Heart right ventricle (tissue), 16 donors: Measurements from ENCODE around the gene PSAT1. TPM values are rescaled to one million over a fixed set of nuclear protein-coding genes. Genes with fewer than 3 reads are reported as not detected.

Experiments used
- ATAC-seq, 8 donors: fragments of 200-7000 bp; cut with Tn5 transposase; one replicate each; pipeline ENCODE4 v1.9.1; 2020; ENCODE audit warnings: mild to moderate bottlenecking in 8 of 8, moderate library complexity in 8 of 8, moderate number of reproducible peaks in 1 of 8
- DNase-seq, 2 donors: peaks; one replicate each; pipeline ENCODE4 v3.0.0-alpha.2; 2020
- H3K27ac ChIP-seq, 10 donors: fragments of 200-600 bp; sonication (generic) in 2 of 10; one replicate each; pipeline versions ENCODE4 v1.5.0 to v1.8.0; 2020 to 2022; ENCODE audit warnings: mild to moderate bottlenecking in 3 of 10
- H3K27me3 ChIP-seq, 7 donors: fragments of 200-600 bp; one replicate each; pipeline ENCODE4 v1.8.0; 2021 to 2022; ENCODE audit warnings: mild to moderate bottlenecking in 2 of 7
- H3K36me3 ChIP-seq, 9 donors: fragments of 200-600 bp; sonication (generic) in 1 of 9; one replicate each; pipeline versions ENCODE4 v1.5.0 to v1.8.0; 2020 to 2022; ENCODE audit warnings: mild to moderate bottlenecking in 2 of 9
- H3K4me1 ChIP-seq, 9 donors: fragments of 200-600 bp; sonication (generic) in 1 of 9; one replicate each; pipeline versions ENCODE4 v1.5.0 to v1.8.0; 2020 to 2022; ENCODE audit warnings: mild to moderate bottlenecking in 4 of 9
- H3K4me3 ChIP-seq, 10 donors: fragments of 200-600 bp; sonication (generic) in 2 of 10; one replicate each; pipeline versions ENCODE4 v1.5.0 to v1.8.0; 2020 to 2022; ENCODE audit warnings: mild to moderate bottlenecking in 7 of 10, moderate library complexity in 2 of 10
- H3K9me3 ChIP-seq, 11 donors: fragments of 200-600 bp in 10 of 11; sonication (generic) in 2 of 11; one replicate each; pipeline versions ENCODE4 v1.5.0 to v1.8.0; 2013 to 2022; ENCODE audit warnings: mild to moderate bottlenecking in 2 of 11, control low read depth in 1 of 11, moderate library complexity in 1 of 11
- WGBS, 2 donors: extraction: QIAGEN DNeasy Blood & Tissue Kit; methylation state at CpG; one replicate each; pipeline ENCODE4 v1.1.7; 2013; ENCODE audit warnings: inconsistent platforms in 1 of 2; 5-methylcytosine and 5-hydroxymethylcytosine counted together
- intact Hi-C, 10 donors: fragments of 100-400 bp; cut with DNase I; formaldehyde crosslinking; loops; one replicate each; pipeline versions ENCODE4 v1.11.1 to v1.14.2; 2022
- polyA plus RNA-seq, 2 donors: library from polyadenylated mRNA; stranded (reverse); fragments of 200-250 nt; gene quantifications; one replicate each; pipeline ENCODE4 v1.2.3, GENCODE V29; 2013
- total RNA-seq, 10 donors: library from RNA; stranded (reverse); fragmentation: NEBNext Ultra II Directional in 3 of 10; extraction: Animal tissue kit (Norgen Biotek cat#: 25700) in 3 of 10; gene quantifications; one replicate each; pipeline versions ENCODE4 v1.2.1 to v1.2.4, GENCODE V29; 2021 to 2023
- TF ChIP-seq, protein P1 (sequence below), 9 donors: fragments of 200-600 bp; sonication (generic) in 2 of 9; IDR thresholded peaks; one replicate each; pipeline versions ENCODE4 v1.5.0 to v1.8.0; 2021 to 2022; ENCODE audit warnings: antibody characterized with exemption in 9 of 9, mild to moderate bottlenecking in 5 of 9, moderate library complexity in 1 of 9
- donor health status: Arrhythmogenic right ventricular cardiomyopathy.
- donor health status: ischemic (EF 13 %, LVEDD 7.1; RV severe dilation, severe dysfunction).
- donor health status: healthy with polysubstance abuse.
- donor health status: DM: no; HTN: yes; CAD: no.
- donor health status: DM: no; HTN: no; CAD: no.
- donor health status: ischemic (EF 25% LVEDD 6.9; RV normal size, moderate dysfunction).
- donor health status: ischemic (EF 25% LVEDD 5.7; RV mildly dilated, moderate dysfunction).
- donor health status: healthy.
- donor health status: DM: yes; HTN: yes; CAD: no.
- donor health status: Ischemic cardiomyopathy.
- donor health status: ischemic (EF 35%, LVEDD 5.7; RV mildly dilated, moderate dysfunction).
- donor health status: nonischemic (EF 11% LVEDD 7.7; RV severe dilation, severe dysfunction).
- donor health status: DM: yes; HTN: yes; CAD: no.
- donor health status: PGD.
- donor health status: ischemic (EF 29% LVEDD 5.4; RV normal size, mild dysfunction).
- donor health status: nonischemic (EF 23%, LVEDD 6.1; RV moderate dilation, normal function).

The PSAT1 gene
- total and polyA plus RNA-seq, 12 donors = 0.28 to 4.0 (median 0.56) TPM; not detected in 1

DNA sequence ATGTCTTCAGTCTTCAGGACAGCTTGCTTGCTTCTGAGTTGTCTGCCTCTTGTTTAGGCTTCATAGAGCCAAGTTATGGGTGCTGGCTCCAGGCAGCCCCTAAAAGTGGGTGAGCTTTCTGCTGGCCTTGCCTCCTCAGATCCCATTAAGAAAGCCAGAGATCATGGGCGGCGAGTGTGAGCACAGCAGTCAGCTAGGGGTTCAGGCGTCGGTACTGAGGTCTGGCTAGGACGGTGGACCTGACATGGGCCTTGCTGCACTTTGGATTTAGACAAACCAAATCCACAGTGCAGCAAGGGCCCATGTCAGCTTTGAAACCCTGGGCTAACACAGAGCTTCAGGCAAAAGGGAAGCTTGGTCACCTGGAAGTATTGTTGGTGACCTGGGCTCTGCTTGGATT, 17.6 kb downstream of the PSAT1 start:
- 89 to 91% methylated on average over 5 of the region's 5 CpGs for WGBS, 2 donors
- intact Hi-C loops = no loop called here
- Histone ChIP-seq H3K36me3 (peaks cover 0 to 3% (median 0%) of the 10 kb centered on the region in 9 donors), H3K27ac (no peak overlapping the region), H3K4me1 (peaks cover 0 to 6% (median 0%) of the 10 kb centered on the region in 9 donors), H3K9me3 (no peaks in the 10 kb centered on the region), H3K4me3 (no peak overlapping the region), H3K27me3 (no peaks in the 10 kb centered on the region)
- TF ChIP-seq, protein P1, sequence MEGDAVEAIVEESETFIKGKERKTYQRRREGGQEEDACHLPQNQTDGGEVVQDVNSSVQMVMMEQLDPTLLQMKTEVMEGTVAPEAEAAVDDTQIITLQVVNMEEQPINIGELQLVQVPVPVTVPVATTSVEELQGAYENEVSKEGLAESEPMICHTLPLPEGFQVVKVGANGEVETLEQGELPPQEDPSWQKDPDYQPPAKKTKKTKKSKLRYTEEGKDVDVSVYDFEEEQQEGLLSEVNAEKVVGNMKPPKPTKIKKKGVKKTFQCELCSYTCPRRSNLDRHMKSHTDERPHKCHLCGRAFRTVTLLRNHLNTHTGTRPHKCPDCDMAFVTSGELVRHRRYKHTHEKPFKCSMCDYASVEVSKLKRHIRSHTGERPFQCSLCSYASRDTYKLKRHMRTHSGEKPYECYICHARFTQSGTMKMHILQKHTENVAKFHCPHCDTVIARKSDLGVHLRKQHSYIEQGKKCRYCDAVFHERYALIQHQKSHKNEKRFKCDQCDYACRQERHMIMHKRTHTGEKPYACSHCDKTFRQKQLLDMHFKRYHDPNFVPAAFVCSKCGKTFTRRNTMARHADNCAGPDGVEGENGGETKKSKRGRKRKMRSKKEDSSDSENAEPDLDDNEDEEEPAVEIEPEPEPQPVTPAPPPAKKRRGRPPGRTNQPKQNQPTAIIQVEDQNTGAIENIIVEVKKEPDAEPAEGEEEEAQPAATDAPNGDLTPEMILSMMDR (IDR thresholded peaks at IDR 0.05) = no peak
- no peak for ATAC-seq
- no peak for DNase-seq

DNA sequence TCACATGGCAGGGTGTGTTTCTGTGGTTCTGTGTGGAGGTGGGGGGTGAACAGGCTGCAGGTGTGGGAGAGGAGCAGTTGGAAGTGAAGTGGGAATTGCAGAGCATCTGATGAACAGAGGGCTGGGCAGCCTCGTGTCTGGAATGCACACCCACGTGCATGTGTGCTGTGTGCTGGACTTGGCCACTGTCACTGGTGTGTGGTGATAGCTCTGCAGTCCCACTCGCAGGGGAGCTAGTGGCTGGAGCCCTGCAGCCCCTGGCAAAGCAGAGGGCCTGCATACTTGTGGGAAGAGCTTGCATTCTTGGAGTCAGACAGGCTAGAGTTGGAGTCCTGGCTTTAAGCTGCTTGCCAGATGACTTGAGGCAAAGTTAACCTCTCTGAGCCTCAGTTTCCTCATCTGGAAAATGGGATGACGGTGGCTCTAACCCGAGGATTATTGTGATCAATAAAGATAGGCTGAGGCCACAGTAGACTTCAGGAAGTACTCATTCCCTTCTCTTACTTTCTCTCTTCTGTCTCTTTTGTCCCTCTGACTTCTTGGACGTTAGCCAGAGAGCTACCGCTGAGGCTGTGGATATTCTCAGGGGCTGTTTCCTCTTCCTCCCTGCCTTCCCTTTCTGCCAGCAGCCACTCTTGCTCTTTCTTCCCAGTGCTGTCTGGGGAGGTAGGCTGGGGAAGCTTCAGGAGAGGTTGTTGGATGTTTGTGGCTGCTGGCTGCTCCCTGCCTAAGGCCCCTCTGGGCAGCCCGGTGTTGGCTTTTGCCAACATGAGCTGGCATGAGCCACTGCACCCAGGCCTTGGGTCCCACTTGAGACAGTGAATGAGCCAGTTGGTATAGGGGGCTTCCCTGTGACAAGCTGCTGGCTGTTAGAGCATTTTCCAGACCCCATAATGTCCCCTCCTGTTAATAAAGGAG, 18.3 kb downstream of the PSAT1 start:
- Histone ChIP-seq H3K36me3 (no peaks in the 10 kb centered on the region), H3K27ac (no peak overlapping the region), H3K27me3 (no peaks in the 10 kb centered on the region), H3K4me1 (peaks cover 0 to 6% (median 0%) of the 10 kb centered on the region in 9 donors), H3K9me3 (no peaks in the 10 kb centered on the region), H3K4me3 (no peak overlapping the region)
- intact Hi-C loops = no loop called here
- no peak for DNase-seq
- TF ChIP-seq, protein P1 (IDR thresholded peaks at IDR 0.05) = no peak
- 37 to 40% methylated on average over 8 of the region's 8 CpGs for WGBS, 2 donors
- ATAC-seq = no peak

DNA sequence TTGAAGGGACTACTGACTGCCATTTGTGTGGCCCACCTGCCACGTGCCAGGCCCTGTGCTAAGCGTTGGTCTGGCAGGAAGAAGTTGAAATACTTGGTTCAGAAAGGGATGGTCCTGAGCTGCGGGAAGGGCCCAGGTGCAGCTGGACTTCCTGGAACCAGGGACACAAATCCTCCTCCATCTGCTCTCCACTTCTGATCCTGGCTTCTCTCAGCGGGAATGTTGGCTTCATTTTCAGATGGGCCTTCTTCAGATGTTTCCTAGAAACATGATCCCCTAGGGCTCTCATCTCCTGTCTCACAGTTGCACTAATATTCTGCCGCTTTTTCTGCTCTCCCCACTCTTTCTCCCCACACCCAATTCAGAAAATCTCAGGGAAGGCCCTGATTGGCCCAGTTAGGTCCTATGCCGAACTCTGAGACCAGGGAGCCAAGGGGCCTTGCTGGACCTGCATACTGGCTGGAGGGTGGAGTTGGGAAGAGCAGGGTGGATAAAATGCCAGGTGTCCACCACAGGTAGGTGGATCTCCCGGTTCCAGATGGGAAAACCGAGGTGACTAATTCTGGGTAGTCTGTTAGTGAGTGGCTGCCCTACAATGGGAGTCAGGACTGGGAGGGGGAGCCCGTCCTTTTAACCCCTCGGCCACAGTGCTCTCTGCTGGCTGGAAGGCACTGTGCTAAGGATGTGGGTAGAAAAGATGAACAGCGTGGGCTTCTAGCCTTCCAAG, 19.4 kb downstream of the PSAT1 start:
- H3K4me1 ChIP-seq = peaks cover 0 to 6% (median 0%) of the 10 kb centered on the region in 9 donors
- intact Hi-C loops = no loop called here
- no peak for ATAC-seq
- H3K27ac ChIP-seq = no peak overlapping the region
- DNase-seq = no peak
- 86 to 90% methylated on average over 11 of the region's 11 CpGs for whole genome bisulfite sequencing, 2 donors
- no peaks in the 10 kb centered on the region for H3K27me3 ChIP-seq
- no peaks in the 10 kb centered on the region for H3K36me3 ChIP-seq
- no peaks in the 10 kb centered on the region for H3K9me3 ChIP-seq
- no peak overlapping the region for H3K4me3 ChIP-seq
- TF ChIP-seq, protein P1 (IDR thresholded peaks at IDR 0.05) = no peak

- DNase-seq (peak in 1 of 2 donors; percentile 26), ATAC-seq (peak in 1 of 8 donors; percentile 23)
- H3K4me1 ChIP-seq = peaks cover 0 to 6% (median 0%) of the 10 kb centered on the region in 9 donors
- H3K27me3 ChIP-seq = no peaks in the 10 kb centered on the region
- H3K4me3 ChIP-seq = no peak overlapping the region
- H3K36me3 ChIP-seq = no peaks in the 10 kb centered on the region
- no peaks in the 10 kb centered on the region for H3K9me3 ChIP-seq
- intact Hi-C loops = no loop called here
- WGBS, 2 donors = 88 to 90% methylated on average over 6 of the region's 6 CpGs
- TF ChIP-seq, protein P1 (IDR thresholded peaks at IDR 0.05) = no peak
- H3K27ac ChIP-seq = no peak overlapping the region
These were observed 22.5 kb downstream of the PSAT1 start for GRCh38 chr9:78319197-78320029.
